Measurements from ENCODE around the gene BATF2.

GRCh38 chr11:64974124-64974523 is 22.6 kb downstream of the BATF2 start:
- TF ChIP-seq, protein P1, sequence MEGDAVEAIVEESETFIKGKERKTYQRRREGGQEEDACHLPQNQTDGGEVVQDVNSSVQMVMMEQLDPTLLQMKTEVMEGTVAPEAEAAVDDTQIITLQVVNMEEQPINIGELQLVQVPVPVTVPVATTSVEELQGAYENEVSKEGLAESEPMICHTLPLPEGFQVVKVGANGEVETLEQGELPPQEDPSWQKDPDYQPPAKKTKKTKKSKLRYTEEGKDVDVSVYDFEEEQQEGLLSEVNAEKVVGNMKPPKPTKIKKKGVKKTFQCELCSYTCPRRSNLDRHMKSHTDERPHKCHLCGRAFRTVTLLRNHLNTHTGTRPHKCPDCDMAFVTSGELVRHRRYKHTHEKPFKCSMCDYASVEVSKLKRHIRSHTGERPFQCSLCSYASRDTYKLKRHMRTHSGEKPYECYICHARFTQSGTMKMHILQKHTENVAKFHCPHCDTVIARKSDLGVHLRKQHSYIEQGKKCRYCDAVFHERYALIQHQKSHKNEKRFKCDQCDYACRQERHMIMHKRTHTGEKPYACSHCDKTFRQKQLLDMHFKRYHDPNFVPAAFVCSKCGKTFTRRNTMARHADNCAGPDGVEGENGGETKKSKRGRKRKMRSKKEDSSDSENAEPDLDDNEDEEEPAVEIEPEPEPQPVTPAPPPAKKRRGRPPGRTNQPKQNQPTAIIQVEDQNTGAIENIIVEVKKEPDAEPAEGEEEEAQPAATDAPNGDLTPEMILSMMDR (IDR thresholded peaks at IDR 0.05; ENCODE audit: insufficient read depth, low read length): no peak
- TF ChIP-seq, protein P2, sequence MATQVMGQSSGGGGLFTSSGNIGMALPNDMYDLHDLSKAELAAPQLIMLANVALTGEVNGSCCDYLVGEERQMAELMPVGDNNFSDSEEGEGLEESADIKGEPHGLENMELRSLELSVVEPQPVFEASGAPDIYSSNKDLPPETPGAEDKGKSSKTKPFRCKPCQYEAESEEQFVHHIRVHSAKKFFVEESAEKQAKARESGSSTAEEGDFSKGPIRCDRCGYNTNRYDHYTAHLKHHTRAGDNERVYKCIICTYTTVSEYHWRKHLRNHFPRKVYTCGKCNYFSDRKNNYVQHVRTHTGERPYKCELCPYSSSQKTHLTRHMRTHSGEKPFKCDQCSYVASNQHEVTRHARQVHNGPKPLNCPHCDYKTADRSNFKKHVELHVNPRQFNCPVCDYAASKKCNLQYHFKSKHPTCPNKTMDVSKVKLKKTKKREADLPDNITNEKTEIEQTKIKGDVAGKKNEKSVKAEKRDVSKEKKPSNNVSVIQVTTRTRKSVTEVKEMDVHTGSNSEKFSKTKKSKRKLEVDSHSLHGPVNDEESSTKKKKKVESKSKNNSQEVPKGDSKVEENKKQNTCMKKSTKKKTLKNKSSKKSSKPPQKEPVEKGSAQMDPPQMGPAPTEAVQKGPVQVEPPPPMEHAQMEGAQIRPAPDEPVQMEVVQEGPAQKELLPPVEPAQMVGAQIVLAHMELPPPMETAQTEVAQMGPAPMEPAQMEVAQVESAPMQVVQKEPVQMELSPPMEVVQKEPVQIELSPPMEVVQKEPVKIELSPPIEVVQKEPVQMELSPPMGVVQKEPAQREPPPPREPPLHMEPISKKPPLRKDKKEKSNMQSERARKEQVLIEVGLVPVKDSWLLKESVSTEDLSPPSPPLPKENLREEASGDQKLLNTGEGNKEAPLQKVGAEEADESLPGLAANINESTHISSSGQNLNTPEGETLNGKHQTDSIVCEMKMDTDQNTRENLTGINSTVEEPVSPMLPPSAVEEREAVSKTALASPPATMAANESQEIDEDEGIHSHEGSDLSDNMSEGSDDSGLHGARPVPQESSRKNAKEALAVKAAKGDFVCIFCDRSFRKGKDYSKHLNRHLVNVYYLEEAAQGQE (IDR thresholded peaks at IDR 0.05; ENCODE audit: insufficient replicate concordance, low read depth): no peak
